Measurements from ENCODE around the gene CCDC63. TPM values are rescaled to one million over a fixed set of nuclear protein-coding genes. Genes with fewer than 3 reads are reported as not detected.

Gene CCDC63
- total and polyA plus RNA-seq, 2 donors (not counting 3 experiments of a cell fraction or from before 2014, with no cell fraction given), result not detected

- H3K4me3 ChIP-seq (replicated peaks in 1 of 3; ENCODE audit: insufficient read depth in 1 of 3, low read depth in 1 of 3, low read length in 3 of 3), result no peak overlapping the region
- no peak overlapping the region for H2AFZ ChIP-seq (ENCODE audit: low read depth, low read length)
- no peaks in the 10 kb centered on the region for H3K4me1 ChIP-seq (ENCODE audit: control insufficient read depth, extremely low read depth, insufficient read depth, low read length)
- no TSS peak for BruUV-seq (replicated peaks)
- DNase-seq (ENCODE audit: low read depth, low spot score) (no peak), FAIRE-seq (no peak)
- no peak overlapping the region for H3K27ac ChIP-seq (ENCODE audit: insufficient read depth, low read depth, low read length)
- intact Hi-C loops (cut with micrococcal nuclease), result no loop called here
- no peak overlapping the region for H3K9ac ChIP-seq (replicated peaks; ENCODE audit: extremely low read depth, insufficient read depth, low read length)
- dilution Hi-C loops (cut with MboI; ENCODE audit: extremely low pct_ligation_motif_present, low sequenced_read_pairs), result no loop called here
- H3K4me2 ChIP-seq (ENCODE audit: insufficient read depth, low read length), result no peak overlapping the region
- no peaks in the 10 kb centered on the region for H3K9me1 ChIP-seq (replicated peaks; ENCODE audit: control insufficient read depth, extremely low read depth, insufficient read depth, low read length)
- H3K27me3 ChIP-seq (ENCODE audit: control insufficient read depth in 2 of 2, insufficient read depth in 2 of 2, low read length in 2 of 2), result peaks cover 11 to 24% of the 10 kb centered on the region in 2 experiments
- POLR2A ChIA-PET, result no interaction called here
- CTCF ChIA-PET, result interaction anchor here (1.6 kb wide), 1 partner anchor 44 kb away, joined by 5 read pairs; no protein-coding TSS in a partner anchor
- no peaks in the 10 kb centered on the region for H3K9me3 ChIP-seq (replicated peaks; ENCODE audit: control insufficient read depth, insufficient read depth, low read length)
- no peaks in the 10 kb centered on the region for H4K20me1 ChIP-seq (replicated peaks; ENCODE audit: control insufficient read depth, extremely low read depth, insufficient read depth, low read length)
- H3K79me2 ChIP-seq (ENCODE audit: control insufficient read depth, insufficient read depth, low read length), result no peaks in the 10 kb centered on the region
- H3K36me3 ChIP-seq (ENCODE audit: control insufficient read depth in 2 of 2, extremely low read depth in 1 of 2, insufficient read depth in 2 of 2, low read length in 2 of 2), result no peaks in the 10 kb centered on the region
- TF ChIP-seq POLR2A (IDR thresholded peaks at IDR 0.05; ENCODE audit: low read depth, low read length), result no peak
- no peak for TF ChIP-seq FOS (IDR thresholded peaks at IDR 0.05; ENCODE audit: borderline replicate concordance, insufficient read depth, low read length)
- no peak for TF ChIP-seq JUN (IDR thresholded peaks at IDR 0.05; ENCODE audit: borderline replicate concordance, insufficient read depth, insufficient read length, low read depth)
- TF ChIP-seq GATA2 (IDR thresholded peaks at IDR 0.05; ENCODE audit: insufficient read depth, insufficient read length, low read depth, low read length), result no peak
- TF ChIP-seq CTCF (IDR thresholded peaks at IDR 0.05; ENCODE audit: extremely low read depth in 1 of 2, insufficient read depth in 1 of 2, low read depth in 1 of 2, low read length in 2 of 2), result no peak
- no peak for TF ChIP-seq MAX (IDR thresholded peaks at IDR 0.05; ENCODE audit: insufficient read depth, insufficient read length)
- no peak for TF ChIP-seq MYC (IDR thresholded peaks at IDR 0.05; ENCODE audit: low read depth, low read length)
- TF ChIP-seq EZH2 (IDR thresholded peaks at IDR 0.05; ENCODE audit: borderline replicate concordance, low read depth, low read length, severe bottlenecking), result no peak
- no peak for TF ChIP-seq POLR2AphosphoS5 (IDR thresholded peaks at IDR 0.05; ENCODE audit: insufficient read depth, low read depth, low read length)
Measured at GRCh38 chr12:110844131-110844530, 2.7 kb upstream of the CCDC63 start.

Measured in endothelial cell of umbilical vein (primary cell).